Activated T-helper 9 cell treated with anti-CD3 and anti-CD28 coated beads, Interleukin-2, amount 50 U/mL, for 16 hours (primary cell): ENCODE measurements around the gene C3orf62.
"Not testable (repeated sequence)": the region's sequence is repeated elsewhere in the genome, so short reads cannot be mapped to it uniquely, and the experiment has no call there.

ENCODE experiments used
- DNase-seq: peaks from one replicate; pipeline ENCODE4 v3.0.0-alpha.2; 2020; ENCODE audit warnings: low read depth

Gene C3orf62

GRCh38 chr3:49269443-49270155 lies 7.4 kb downstream of the C3orf62 start:
- DNase-seq, result no peak

DNA sequence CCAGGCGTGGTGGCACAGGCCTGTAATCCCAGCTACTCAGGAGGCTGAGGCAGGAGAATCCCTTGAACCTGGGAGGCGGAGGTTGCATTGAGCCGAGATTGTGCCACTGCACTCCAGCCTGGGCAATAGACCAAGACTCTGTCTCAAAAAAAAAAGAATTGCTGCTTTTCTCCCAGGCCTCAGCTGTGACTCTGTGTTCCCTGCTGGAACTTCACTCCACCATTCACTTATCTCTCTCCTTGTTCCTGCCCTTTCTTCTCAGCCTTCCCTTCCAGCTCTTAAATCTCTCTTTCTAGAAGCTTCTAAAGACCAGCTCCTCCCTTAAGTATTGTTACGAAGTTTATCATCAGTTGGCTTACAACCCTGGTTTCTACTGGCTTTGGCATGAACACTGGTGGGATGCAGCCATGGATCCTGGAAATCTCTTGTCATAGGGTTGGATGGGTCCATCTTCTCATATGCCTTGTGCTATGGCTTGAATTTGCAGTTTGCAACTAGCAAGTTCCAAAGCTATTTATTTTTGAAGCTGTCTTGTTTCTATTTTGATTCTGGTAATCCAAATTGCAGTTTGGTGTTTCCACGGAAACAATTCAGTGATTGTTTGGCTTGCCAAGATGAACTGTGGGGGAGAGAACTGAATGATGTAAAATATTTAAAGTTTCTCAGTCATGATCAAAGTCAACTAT lies 10.5 kb downstream of the C3orf62 start:
- DNase-seq, result no peak

GRCh38 chr3:49265661-49266386 lies 11.2 kb downstream of the C3orf62 start:
- DNase-seq, result no peak

DNA sequence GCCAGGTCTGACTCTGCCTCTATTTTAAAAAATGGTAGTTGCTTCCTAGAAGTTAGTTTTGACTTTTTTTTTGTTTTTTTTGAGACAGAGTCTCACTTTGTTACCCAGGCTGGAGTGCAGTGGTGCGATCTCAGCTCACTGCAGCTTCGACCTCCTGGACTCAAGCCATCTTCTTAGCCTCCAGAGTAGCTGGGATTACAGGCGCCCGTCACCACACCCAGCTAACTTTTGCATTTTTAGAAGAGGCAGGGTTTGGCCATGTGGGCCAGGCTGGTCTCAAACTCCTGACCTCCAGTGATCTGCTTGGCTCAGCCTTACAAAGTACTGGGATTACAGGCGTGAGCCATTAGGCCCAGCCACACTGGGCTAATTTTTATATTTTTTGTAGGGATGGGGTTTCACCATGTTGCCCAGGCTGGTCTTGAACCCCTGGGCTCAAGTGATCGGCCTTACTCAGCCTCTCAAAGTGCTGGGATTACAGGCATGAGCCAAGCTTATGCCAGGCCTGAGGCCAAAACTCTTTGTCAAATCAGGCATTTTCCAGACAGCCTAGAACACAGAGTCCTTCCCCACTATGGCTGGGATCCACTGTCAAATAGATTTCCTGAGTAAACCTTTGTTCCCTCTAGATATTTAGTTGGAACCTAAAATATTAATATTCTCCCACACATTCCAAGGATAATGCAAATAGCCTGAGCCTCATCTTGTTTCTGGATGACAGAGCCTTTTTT lies 13.7 kb downstream of the C3orf62 start:
- no peak for DNase-seq

- DNase-seq, result no peak
These were observed 16.2 kb downstream of the C3orf62 start for GRCh38 chr3:49260806-49261324.

DNA sequence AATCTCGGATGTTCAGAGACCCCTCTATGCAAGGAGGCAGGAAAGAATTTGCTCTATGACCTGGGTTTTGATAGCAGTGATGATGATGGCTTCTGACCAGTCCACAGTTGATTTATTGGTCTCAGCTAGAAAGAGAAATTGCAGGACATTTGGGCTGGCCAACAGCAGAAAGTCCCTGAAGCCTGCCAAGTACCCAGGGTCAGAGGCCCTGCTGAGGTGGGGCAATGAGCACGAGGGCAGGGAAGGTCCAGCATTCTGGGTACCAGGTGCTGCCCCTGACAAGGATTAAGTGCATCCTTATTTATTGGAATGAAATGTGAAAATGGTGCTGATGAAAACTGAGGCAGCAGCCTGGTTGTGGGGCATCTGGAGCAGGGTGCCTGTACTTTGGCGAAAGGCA lies 19.8 kb downstream of the C3orf62 start:
- DNase-seq, result no peak

- DNase-seq, result no peak
These were observed 21.1 kb downstream of the C3orf62 start for GRCh38 chr3:49255718-49256511.

DNA sequence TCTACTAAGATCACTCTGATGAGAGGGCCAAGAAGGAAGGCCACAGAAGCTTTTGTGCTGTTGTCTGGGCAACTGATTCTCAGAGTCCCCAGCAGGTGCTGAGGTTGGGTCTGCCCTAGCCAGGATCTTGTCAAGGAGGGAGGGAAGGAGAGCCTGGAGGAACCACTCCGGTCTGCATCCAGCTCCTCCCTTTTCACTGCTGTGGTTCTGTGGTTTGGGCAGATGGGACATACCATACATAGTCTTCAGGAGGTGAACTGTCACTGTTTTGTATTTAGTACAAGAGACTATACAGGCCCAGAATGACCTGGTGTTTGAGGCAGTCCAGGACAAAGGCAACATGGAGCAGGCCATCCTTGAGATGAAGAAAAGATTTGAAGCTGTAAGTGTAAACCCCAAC lies 21.9 kb downstream of the C3orf62 start:
- DNase-seq, result no peak

DNA sequence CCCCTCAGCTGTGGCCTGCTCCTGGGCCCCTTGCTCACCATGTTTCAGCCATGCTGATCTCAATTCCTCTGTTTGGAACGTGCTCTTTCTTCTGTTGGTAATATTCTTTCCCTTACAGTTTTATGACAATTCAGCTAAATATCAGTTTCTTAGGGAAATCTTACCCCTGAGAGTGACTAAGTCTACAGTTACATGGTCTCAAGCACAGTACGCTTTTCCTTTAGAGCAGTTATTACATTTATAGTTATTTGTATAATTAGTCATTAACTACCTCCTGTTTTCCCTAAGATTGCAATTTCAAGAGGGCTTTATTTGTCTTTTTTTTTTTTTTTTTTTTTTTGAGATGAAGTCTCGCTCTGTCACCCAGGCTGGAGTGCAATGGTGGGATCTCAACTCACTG lies 23.5 kb downstream of the C3orf62 start:
- no peak for DNase-seq

- no peak for DNase-seq
These were observed 28.2 kb downstream of the C3orf62 start for GRCh38 chr3:49248840-49249227.

DNA sequence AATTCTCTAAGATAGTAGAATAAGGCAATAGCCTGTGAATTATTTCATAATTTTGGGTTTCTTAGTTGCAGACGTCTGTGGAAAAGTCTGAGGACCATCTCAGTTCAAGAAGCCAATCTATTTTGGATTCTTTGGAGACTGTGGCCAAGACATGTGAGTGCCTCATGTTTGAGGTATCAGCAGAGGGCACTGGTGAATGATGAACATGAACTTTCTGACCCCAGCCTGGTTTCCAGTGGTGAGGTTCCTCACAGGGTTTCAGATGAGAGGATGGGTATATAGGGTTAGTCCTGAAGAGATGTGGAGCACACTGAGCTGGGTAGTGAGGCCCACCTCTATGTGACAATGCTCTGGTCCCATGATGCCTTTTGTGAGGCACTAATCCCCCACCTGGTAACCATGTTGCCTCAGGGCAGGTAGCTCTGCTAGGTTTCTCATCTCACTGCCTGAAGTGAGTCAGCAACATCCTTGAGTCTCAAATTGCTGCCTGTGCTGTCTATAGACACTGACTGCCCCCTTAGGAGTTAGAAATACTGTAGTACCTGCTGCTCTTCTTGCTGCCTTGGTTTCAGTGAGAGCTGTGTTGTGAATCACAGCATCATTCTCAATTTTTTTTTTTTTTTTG lies 32.3 kb downstream of the C3orf62 start:
- no peak for DNase-seq

DNA sequence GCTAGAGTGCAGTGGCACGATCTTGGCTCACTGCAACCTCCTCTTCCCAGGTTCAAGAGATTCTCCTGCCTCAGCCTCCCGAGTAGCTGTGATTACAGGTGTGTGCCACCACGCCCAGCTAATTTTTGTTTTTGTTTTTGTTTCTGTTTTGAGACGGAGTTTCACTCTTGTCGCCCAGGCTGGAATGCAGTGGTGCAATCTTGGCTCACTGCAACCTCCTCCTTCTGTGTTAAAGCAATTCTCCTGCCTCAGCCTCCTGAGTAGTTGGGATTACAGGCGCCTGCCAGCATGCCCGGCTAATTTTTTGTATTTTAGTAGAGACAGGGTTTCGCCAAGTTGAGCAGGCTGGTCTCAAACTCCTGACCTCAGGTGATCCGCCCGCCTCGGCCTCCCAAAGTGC lies 36.9 kb downstream of the C3orf62 start:
- DNase-seq, result not testable (repeated sequence)

DNA sequence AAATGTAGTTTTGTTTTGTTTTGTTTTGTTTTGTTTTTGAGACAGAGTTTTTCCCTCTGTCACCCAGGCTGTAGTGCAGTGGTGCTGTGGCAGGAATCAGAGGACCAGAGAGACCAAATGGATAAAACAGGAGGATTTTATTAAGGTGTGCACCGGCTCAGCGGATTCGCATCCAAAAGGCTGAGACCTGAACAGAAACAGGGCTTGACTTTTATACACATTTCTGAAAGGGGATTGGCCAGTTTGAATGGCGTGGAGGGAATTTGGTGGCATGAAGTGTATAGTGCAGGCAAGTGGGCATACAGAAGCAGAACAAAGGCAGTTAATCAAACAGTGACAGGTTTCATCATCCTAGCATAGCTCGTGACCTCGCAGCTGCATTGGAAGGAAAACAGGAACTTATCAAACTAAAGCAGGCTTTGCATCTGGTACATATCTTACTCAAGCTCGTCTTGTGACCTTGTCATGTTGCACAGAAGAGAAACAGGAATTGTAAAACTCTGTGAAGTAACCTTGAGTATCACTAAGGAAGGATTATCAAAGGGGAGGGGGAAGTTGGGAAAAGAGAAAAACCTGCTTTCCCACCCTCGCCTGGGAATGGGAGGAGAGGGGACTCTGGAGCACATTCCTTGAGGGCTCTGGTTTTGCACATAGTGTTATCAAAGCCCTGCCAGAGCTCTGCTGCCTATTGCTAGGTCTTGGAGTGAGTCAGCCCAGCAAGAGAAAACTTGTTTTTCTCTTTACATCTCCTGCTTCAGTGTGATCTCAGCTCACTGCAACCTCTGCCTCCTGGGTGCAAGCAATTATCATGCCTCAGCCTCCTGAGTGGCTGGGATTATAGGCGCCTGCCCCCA lies 38.5 kb downstream of the C3orf62 start:
- no peak for DNase-seq

DNA sequence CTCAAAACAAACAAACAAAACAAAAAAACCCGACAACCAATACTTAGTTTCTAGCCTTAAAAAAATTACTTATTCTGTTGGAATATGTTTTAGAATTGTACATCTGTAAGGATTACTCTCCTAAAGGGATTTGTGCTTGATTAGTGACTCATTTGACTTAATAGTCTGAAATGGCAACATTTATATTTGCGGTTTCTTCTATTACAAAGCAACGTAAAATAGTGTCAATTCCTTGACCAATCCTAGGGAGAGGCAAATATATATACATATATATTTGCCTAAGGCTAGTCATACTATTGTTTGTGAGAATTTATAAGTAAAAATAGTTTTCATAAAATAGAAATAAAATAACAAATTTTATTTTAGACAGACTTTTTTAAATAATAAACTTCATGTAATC lies 39.7 kb downstream of the C3orf62 start:
- DNase-seq, result no peak

GRCh38 chr3:49236226-49236625 lies 40.8 kb downstream of the C3orf62 start:
- no peak for DNase-seq

- not testable (repeated sequence) for DNase-seq
These were observed 48.2 kb downstream of the C3orf62 start for GRCh38 chr3:49228817-49229216.

- no peak for DNase-seq
These were observed 55.0 kb downstream of the C3orf62 start for GRCh38 chr3:49222002-49222401.

DNA sequence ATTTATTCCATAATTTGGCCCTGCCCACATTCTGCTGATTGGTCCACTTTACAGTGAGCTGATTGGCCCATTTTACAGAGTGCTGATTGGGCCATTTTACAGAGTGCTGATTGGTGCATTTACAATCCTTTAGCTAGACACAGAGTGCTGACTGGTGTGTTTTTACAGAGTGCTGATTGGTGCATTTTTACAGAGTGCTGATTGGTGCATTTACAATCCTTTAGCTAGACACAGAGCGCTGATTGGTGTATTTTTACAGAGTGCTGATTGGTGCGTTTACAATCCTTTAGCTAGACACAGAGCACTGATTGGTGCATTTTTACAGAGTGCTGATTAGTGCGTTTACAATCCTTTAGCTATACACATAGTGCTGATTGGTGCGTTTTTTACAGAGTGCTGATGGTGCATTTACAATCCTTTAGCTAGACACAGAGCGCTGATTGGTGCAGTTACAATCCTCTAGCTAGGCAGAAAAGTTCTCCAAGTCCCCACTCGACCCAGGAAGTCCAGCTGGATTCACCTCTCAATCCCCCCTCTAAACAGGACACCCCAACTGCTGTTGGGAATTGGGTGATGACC lies 56.0 kb downstream of the C3orf62 start:
- DNase-seq, result not testable (repeated sequence)

DNA sequence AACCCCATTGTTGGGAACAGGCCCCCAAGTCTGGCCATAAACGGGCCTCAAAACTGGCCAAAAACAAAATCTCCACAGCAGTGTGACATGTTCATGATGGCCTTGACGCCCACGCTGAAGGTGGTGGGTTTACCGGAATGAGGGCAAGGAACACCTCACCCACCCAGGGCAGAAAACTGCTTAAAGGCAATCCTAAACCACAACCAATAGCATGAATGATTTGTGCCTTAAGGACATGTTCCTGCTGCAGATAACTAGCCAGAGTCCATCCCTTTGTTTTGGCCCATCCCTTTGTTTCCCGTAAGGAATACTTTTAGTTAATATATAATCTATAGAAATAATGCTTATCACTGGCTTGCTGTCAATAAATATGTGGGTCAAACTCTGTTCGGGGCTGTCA lies 57.9 kb downstream of the C3orf62 start:
- no peak for DNase-seq
